ENCODE data around the gene STARD4. TPM values are rescaled to one million over a fixed set of nuclear protein-coding genes. Genes with fewer than 3 reads are reported as not detected.
A peak's percentile ranks its signal among the peaks of the same experiment; 100 is the strongest.

The STARD4 gene
- total RNA-seq, result 65.8 to 68.4 TPM (median 67.4 TPM) in 3 replicates

GRCh38 chr5:111512375-111513130 is at the start of gene STARD4:
Gene STARD4 (minus strand): TSS chr5:111512535. CDS start chr5:111507433, 5,102 bp downstream.
- peak; percentile 86 to 96 for DNase-seq (ENCODE audit: low spot score in 2 of 2, unreplicated experiment in 2 of 2)
- H3K27me3 Mint-ChIP-seq (ENCODE audit: low read depth), result no peaks in the 10 kb centered on the region
- H3K9me3 Mint-ChIP-seq, result no peaks in the 10 kb centered on the region
- H3K4me3 Mint-ChIP-seq, result peak within 1 kb of the TSS; percentile 95
- H3K4me1 Mint-ChIP-seq, result peaks cover 52% of the 10 kb centered on the region
- H3K36me3 Mint-ChIP-seq, result no peaks in the 10 kb centered on the region
- peak within 1 kb of the TSS; percentile 99 for H3K27ac Mint-ChIP-seq
- no peak for TF ChIP-seq CTCF (IDR thresholded peaks at IDR 0.05; ENCODE audit: unreplicated experiment)

GRCh38 chr5:111559680-111560079 is 47.3 kb upstream of the STARD4 start:
- Mint-ChIP-seq H3K27me3 (ENCODE audit: low read depth) (no peaks in the 10 kb centered on the region), H3K27ac (no peak overlapping the region), H3K4me3 (no peak overlapping the region), H3K4me1 (peaks cover 16% of the 10 kb centered on the region), H3K9me3 (peaks cover 47% of the 10 kb centered on the region), H3K36me3 (peaks cover 12% of the 10 kb centered on the region)
- no peak for TF ChIP-seq CTCF (IDR thresholded peaks at IDR 0.05; ENCODE audit: unreplicated experiment)
- DNase-seq (ENCODE audit: low spot score in 2 of 2, unreplicated experiment in 2 of 2), result no peak

- no peaks in the 10 kb centered on the region for H3K27me3 Mint-ChIP-seq (ENCODE audit: low read depth)
These were observed 45.4 kb upstream of the STARD4 start for GRCh38 chr5:111557686-111558085.

GRCh38 chr5:111557111-111557510 is 44.8 kb upstream of the STARD4 start:
- Mint-ChIP-seq H3K27me3 (ENCODE audit: low read depth) (no peaks in the 10 kb centered on the region), H3K36me3 (peaks cover 12% of the 10 kb centered on the region), H3K4me3 (no peak overlapping the region), H3K27ac (no peak overlapping the region), H3K9me3 (peaks cover 58% of the 10 kb centered on the region), H3K4me1 (peaks cover 5% of the 10 kb centered on the region)
- DNase-seq (ENCODE audit: low spot score in 2 of 2, unreplicated experiment in 2 of 2), result no peak
- no peak for TF ChIP-seq CTCF (IDR thresholded peaks at IDR 0.05; ENCODE audit: unreplicated experiment)

More at GRCh38 chr5:111557686-111558085, 45.4 kb upstream of the STARD4 start:
- H3K4me3 Mint-ChIP-seq, result no peak overlapping the region
- TF ChIP-seq CTCF (IDR thresholded peaks at IDR 0.05; ENCODE audit: unreplicated experiment), result no peak
- peaks cover 12% of the 10 kb centered on the region for H3K36me3 Mint-ChIP-seq
- peaks cover 6% of the 10 kb centered on the region for H3K4me1 Mint-ChIP-seq
- H3K9me3 Mint-ChIP-seq, result peaks cover 58% of the 10 kb centered on the region
- H3K27ac Mint-ChIP-seq, result no peak overlapping the region
- DNase-seq (ENCODE audit: low spot score in 2 of 2, unreplicated experiment in 2 of 2), result no peak

GRCh38 chr5:111556501-111556900 is 44.2 kb upstream of the STARD4 start:
- no peak for TF ChIP-seq CTCF (IDR thresholded peaks at IDR 0.05; ENCODE audit: unreplicated experiment)
- Mint-ChIP-seq H3K27ac (no peak overlapping the region), H3K36me3 (peaks cover 12% of the 10 kb centered on the region), H3K9me3 (peaks cover 58% of the 10 kb centered on the region), H3K27me3 (ENCODE audit: low read depth) (no peaks in the 10 kb centered on the region), H3K4me3 (no peak overlapping the region), H3K4me1 (peaks cover 11% of the 10 kb centered on the region)
- no peak for DNase-seq (ENCODE audit: low spot score in 2 of 2, unreplicated experiment in 2 of 2)

All from mesothelial cell of epicardium (in vitro differentiated cells).